Smooth muscle cell (in vitro differentiated cells): ENCODE results near the gene MRAP. TPM values are rescaled to one million over a fixed set of nuclear protein-coding genes. Genes with fewer than 3 reads are reported as not detected.

ENCODE experiments used
- DNase-seq: peaks from one replicate; lab custom pipeline; 2025; ENCODE audit not compliant: unreplicated experiment; lab: John Stamatoyannopoulos, UW
- H2AFZ ChIP-seq: fragments of 200-600 bp; sonication (generic); 2 replicates; pipeline ENCODE4 v1.6.0; 2016; ENCODE audit warnings: antibody characterized with exemption, low read depth, mild to moderate bottlenecking
- H3F3A ChIP-seq: fragments of 200-600 bp; sonication (generic); 2 replicates; pipeline ENCODE4 v1.6.0; 2017; ENCODE audit warnings: antibody characterized with exemption, low read depth
- H3K27ac ChIP-seq: fragments of 200-600 bp; sonication (generic); 2 replicates; pipeline ENCODE4 v1.5.1; 2016; ENCODE audit warnings: low read depth, mild to moderate bottlenecking
- H3K27me3 ChIP-seq: fragments of 200-600 bp; sonication (generic); 2 replicates; pipeline ENCODE4 v1.6.1; 2016; ENCODE audit warnings: low read depth, mild to moderate bottlenecking
- H3K36me3 ChIP-seq: fragments of 200-600 bp; sonication (generic); 2 replicates; pipeline ENCODE4 v1.5.1; 2016; ENCODE audit warnings: low read depth
- H3K4me1 ChIP-seq: fragments of 200-600 bp; sonication (generic); 2 replicates; pipeline ENCODE4 v1.5.1; 2016; ENCODE audit warnings: low read depth
- H3K4me2 ChIP-seq: fragments of 200-600 bp; sonication (generic); 2 replicates; pipeline ENCODE4 v1.6.0; 2016; ENCODE audit warnings: mild to moderate bottlenecking
- H3K4me3 ChIP-seq: fragments of 200-600 bp; sonication (generic); 2 replicates; pipeline ENCODE4 v1.5.1; 2016; ENCODE audit warnings: mild to moderate bottlenecking
- H3K79me2 ChIP-seq: fragments of 200-600 bp; sonication (generic); 2 replicates; pipeline ENCODE4 v1.6.0; 2016; ENCODE audit warnings: low read depth, mild to moderate bottlenecking
- H3K9ac ChIP-seq: fragments of 200-600 bp; sonication (generic); 2 replicates; pipeline ENCODE4 v1.6.0; 2016; ENCODE audit warnings: low read depth
- H3K9me3 ChIP-seq: fragments of 200-600 bp; sonication (generic); replicated peaks from 2 replicates; pipeline ENCODE4 v1.5.1; 2016; ENCODE audit warnings: low read depth
- H4K20me1 ChIP-seq: fragments of 200-600 bp; sonication (generic); 2 replicates; pipeline ENCODE4 v1.6.0; 2016; ENCODE audit warnings: low read depth
- WGBS: methylation state at CpG from one replicate; pipeline ENCODE4 v1.1.7; 2016; ENCODE audit warnings: low lambda C conversion rate; 5-methylcytosine and 5-hydroxymethylcytosine counted together
- polyA plus RNA-seq: library from polyadenylated mRNA; unstranded; fragments of >200 nt; fragmentation: Nextera tagmentation; extraction: Ambion mirVana; gene quantifications from 2 replicates; pipeline ENCODE4 v1.2.1, GENCODE V29; 2016
- total RNA-seq: library from RNA; depleted of rRNA; stranded (reverse); fragments of >200 nt; gene quantifications from 2 replicates; pipeline ENCODE4 v1.2.3, GENCODE V29; 2014
- TF ChIP-seq, protein P1 (sequence below): fragments of 200-600 bp; sonication (generic); IDR thresholded peaks from 2 replicates; pipeline ENCODE4 v1.5.1; 2017; ENCODE audit warnings: borderline replicate concordance, mild to moderate bottlenecking, antibody characterized with exemption; ENCODE audit not compliant: insufficient read depth, poor library complexity, severe bottlenecking

The MRAP gene
- total and polyA plus RNA-seq, 2 experiments from 2014 or later = not detected

DNA sequence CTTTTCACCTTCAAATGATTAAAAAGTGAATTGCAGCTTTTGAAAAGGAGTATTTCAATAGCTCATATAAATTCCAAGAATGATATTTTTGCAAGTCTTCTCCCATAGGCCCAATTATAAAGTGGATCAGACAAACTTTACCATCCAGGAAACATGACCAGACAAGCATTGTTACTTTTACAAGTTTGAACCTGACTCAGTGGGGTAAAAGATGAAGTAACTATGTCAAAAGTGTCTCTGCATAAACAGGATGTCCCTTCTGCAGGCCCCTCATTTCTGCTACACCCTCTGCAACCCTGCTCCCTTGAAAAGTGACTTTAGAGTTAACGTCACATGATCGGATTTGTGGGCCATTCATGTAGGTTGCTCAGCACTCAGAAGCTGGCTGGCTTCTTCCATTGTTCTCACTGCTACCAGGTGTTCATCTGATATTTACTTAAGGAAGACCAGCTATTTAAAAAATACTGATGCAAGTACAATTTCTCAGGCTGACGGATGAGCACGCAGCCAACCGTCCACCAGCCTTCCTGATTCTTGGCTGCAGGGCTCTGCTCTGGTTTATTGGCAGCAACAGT is 61.8 kb downstream of the MRAP start:
- no peak overlapping the region for H3K9ac ChIP-seq
- no peaks in the 10 kb centered on the region for H3K9me3 ChIP-seq
- H4K20me1 ChIP-seq = no peaks in the 10 kb centered on the region
- no peaks in the 10 kb centered on the region for H3K27me3 ChIP-seq
- H3K4me1 ChIP-seq = no peaks in the 10 kb centered on the region
- no peak overlapping the region for H3K4me3 ChIP-seq
- no peak overlapping the region for H2AFZ ChIP-seq
- H3F3A ChIP-seq = no peaks in the 10 kb centered on the region
- DNase-seq = no peak
- H3K27ac ChIP-seq = no peak overlapping the region
- H3K79me2 ChIP-seq = no peaks in the 10 kb centered on the region
- TF ChIP-seq, protein P1, sequence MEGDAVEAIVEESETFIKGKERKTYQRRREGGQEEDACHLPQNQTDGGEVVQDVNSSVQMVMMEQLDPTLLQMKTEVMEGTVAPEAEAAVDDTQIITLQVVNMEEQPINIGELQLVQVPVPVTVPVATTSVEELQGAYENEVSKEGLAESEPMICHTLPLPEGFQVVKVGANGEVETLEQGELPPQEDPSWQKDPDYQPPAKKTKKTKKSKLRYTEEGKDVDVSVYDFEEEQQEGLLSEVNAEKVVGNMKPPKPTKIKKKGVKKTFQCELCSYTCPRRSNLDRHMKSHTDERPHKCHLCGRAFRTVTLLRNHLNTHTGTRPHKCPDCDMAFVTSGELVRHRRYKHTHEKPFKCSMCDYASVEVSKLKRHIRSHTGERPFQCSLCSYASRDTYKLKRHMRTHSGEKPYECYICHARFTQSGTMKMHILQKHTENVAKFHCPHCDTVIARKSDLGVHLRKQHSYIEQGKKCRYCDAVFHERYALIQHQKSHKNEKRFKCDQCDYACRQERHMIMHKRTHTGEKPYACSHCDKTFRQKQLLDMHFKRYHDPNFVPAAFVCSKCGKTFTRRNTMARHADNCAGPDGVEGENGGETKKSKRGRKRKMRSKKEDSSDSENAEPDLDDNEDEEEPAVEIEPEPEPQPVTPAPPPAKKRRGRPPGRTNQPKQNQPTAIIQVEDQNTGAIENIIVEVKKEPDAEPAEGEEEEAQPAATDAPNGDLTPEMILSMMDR = no peak
- 94% methylated on average over 5 of the region's 5 CpGs for WGBS
- H3K4me2 ChIP-seq = no peak overlapping the region
- peaks cover 10% of the 10 kb centered on the region for H3K36me3 ChIP-seq

Other genes starting within 250 kb of the MRAP start
- 6.9 and 20.0 TPM in 2 replicates for gene MIS18A, start 19.8 kb upstream of the MRAP start, total RNA-seq
- 9.3 and 9.4 TPM in 2 replicates for gene MIS18A, start 19.8 kb upstream of the MRAP start, polyA plus RNA-seq
- 5.8 and 6.2 TPM in 2 replicates for gene URB1, start 94.2 kb downstream of the MRAP start, total RNA-seq
- 2.8 and 3.0 TPM in 2 replicates for gene URB1, start 94.2 kb downstream of the MRAP start, polyA plus RNA-seq
- 3.7 and 4.1 TPM in 2 replicates for gene EVA1C, start 113.9 kb downstream of the MRAP start, total RNA-seq
- gene EVA1C, start 113.9 kb downstream of the MRAP start, polyA plus RNA-seq = 1.7 and 1.9 TPM in 2 replicates